Stimulated activated CD4-positive, alpha-beta T cell treated with anti-CD3 and anti-CD28 coated beads, TNF-alpha, amount 100 ng/mL, for 1 hour (primary cell): ENCODE measurements around the gene NBEAL2.
A peak's percentile ranks its signal among the peaks of the same experiment; 100 is the strongest.
"Not testable (repeated sequence)": the region's sequence is repeated elsewhere in the genome, so short reads cannot be mapped to it uniquely, and the experiment has no call there.

ENCODE experiments used
- DNase-seq, 3 donors: peaks; one replicate each; pipeline ENCODE4 v3.0.0-alpha.2; 2020; ENCODE audit warnings: low read depth in 3 of 3, low spot score in 1 of 3

Gene NBEAL2

GRCh38 chr3:47035645-47036044 is 56.2 kb downstream of the NBEAL2 start:
- DNase-seq, result no peak

GRCh38 chr3:47036145-47036544 is 56.7 kb downstream of the NBEAL2 start:
- DNase-seq, result no peak

- DNase-seq, result not testable (repeated sequence)
Measured at GRCh38 chr3:47037302-47037701, 57.8 kb downstream of the NBEAL2 start.

- no peak for DNase-seq
Measured at GRCh38 chr3:47041114-47041513, 61.6 kb downstream of the NBEAL2 start.

- no peak for DNase-seq
Measured at GRCh38 chr3:47042231-47042791, 62.8 kb downstream of the NBEAL2 start.

- DNase-seq, result no peak
Measured at GRCh38 chr3:47047069-47047468, 67.6 kb downstream of the NBEAL2 start.

- no peak for DNase-seq
Measured at GRCh38 chr3:47047673-47048072, 68.2 kb downstream of the NBEAL2 start.

GRCh38 chr3:47054412-47054811 is 74.9 kb downstream of the NBEAL2 start:
- DNase-seq, result no peak

GRCh38 chr3:47056705-47057104 is 77.2 kb downstream of the NBEAL2 start:
- DNase-seq, result no peak

GRCh38 chr3:47057212-47057671 is 77.8 kb downstream of the NBEAL2 start:
- peak in 2 of 3 donors; percentile 13 to 17 for DNase-seq
